Motor neuron (in vitro differentiated cells): ENCODE data around the gene PLEKHJ1. TPM values are rescaled to one million over a fixed set of nuclear protein-coding genes. Genes with fewer than 3 reads are reported as not detected.

ENCODE experiments used
- ATAC-seq, 8 experiments: fragments of 200-7000 bp; cut with Tn5 transposase; replicated peaks in 6 of 8; 2 replicates each; pipeline ENCODE4 v1.8.0; 2021; ENCODE audit warnings: mild to moderate bottlenecking in 8 of 8, moderate library complexity in 8 of 8
- H3K27ac ChIP-seq, 2 donors: fragments of 250-450 bp; sonication (Bioruptor Pico); 2 replicates each; pipeline ENCODE4 v1.9.0; 2021; ENCODE audit warnings: antibody characterized with exemption in 2 of 2, mild to moderate bottlenecking in 2 of 2, moderate library complexity in 1 of 2
- H3K4me1 ChIP-seq, 2 donors: fragments of 250-450 bp; sonication (Bioruptor Pico); replicated peaks in 1 of 2; 2 replicates each; pipeline ENCODE4 v1.6.1; 2021; ENCODE audit warnings: antibody characterized with exemption in 2 of 2, mild to moderate bottlenecking in 2 of 2, moderate library complexity in 1 of 2
- H3K4me3 ChIP-seq, 5 donors: fragments of 250-450 bp; sonication (Bioruptor Pico); 2 replicates each; pipeline ENCODE4 v1.9.0; 2021; ENCODE audit warnings: antibody characterized with exemption in 5 of 5, mild to moderate bottlenecking in 5 of 5, moderate library complexity in 4 of 5
- WGBS, 10 experiments: fragments of 450-650 bp; shearing (Covaris generic); methylation state at CpG; one replicate each; pipeline ENCODE4 v1.0.0; 2022; 5-methylcytosine and 5-hydroxymethylcytosine counted together
- in situ Hi-C, 9 experiments: fragments of 400-800 bp; cut with MboI; loops; one replicate each; pipeline ENCODE4 v1.15.0; 2021; ENCODE audit warnings: low sequenced_read_pairs in 9 of 9, low pct_unique_long_range_greater_than_20kb in 2 of 9; ENCODE audit not compliant: unreplicated experiment in 9 of 9
- total RNA-seq, 8 experiments: library from RNA; unstranded; fragments of 300-600 nt; gene quantifications; 2 replicates each; pipeline versions ENCODE4 v1.2.3 to v1.2.4, GENCODE V29; 2022

PLEKHJ1 gene
- total RNA-seq, 8 experiments from 2014 or later = 45.2 to 86.4 (median 52.2) TPM

DNA sequence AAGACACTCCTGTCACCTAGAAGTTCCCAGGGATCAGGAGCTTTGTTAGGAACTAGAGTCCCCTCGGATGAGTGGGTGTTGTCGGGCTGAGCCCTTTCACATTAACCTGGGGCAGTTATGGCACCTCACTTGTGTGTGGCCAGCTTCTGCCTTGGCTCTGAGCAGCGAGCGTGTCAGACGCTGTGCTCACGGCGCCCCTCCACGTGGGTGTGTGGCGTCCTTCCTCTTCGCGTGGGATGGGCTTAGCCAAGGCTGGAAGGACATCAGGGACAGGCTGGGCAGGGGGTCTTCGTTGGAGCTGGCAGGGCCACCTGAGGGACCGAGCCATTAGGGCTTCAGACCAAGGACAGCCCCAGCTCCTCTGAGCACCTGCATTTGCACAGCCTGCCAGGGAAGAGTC, 49.0 kb downstream of the PLEKHJ1 start:
- Histone ChIP-seq H3K4me1 (no peaks in the 10 kb centered on the region), H3K27ac (no peak overlapping the region), H3K4me3 (no peak overlapping the region)
- WGBS, 10 experiments = 71 to 100% (median 96%) methylated on average over 2 to 8 of the region's 13 CpGs; no CpG with 5 or more reads in 5 of the 10 experiments
- in situ Hi-C loops = no loop called here
- ATAC-seq = no peak

DNA sequence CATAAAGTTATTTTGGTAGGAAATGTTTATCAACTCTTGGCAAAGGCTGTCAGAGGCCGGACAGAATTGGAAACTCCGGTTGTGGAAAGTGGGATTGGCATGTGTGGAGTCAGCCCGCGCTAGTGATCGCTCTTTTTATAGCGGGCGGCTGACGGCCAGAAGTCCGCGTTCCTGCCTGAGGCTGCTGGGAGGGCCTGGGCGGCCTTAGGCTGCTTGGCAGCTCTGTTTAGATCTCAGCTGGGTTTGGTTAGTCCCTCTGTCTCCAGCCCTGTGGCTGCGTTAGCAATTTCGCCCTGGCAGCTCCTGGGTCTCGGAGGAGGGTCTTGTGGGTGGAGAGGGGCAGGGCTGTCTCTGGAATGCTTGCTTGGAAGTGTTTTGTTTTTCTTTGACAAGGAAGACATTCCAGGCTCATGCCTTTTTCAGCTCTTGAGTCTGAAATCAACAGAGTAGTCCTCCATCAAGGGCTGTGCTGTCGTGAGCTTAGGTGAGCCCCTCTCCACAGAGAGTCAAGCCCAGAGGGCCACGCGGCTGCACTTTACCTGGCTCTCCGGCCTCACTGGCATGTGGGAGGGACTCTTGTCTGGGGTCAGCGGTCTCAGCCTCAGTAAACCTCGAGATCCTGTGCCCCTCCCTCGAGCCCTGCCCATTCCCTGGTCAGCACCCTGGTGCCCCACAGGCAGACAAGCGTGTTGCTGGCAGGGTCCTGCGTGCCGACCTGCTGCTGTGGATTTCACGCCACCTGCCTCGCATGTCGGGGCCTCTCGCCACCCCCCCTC, 49.9 kb downstream of the PLEKHJ1 start:
- H3K27ac ChIP-seq = no peak overlapping the region
- WGBS, 10 experiments = 24 to 100% (median 85%) methylated on average over 1 to 15 of the region's 28 CpGs; no CpG with 5 or more reads in 2 of the 10 experiments
- no peak overlapping the region for H3K4me3 ChIP-seq
- H3K4me1 ChIP-seq = no peaks in the 10 kb centered on the region
- in situ Hi-C loops = no loop called here
- peak in 5 of 8 experiments; percentile 10 to 96 (median 91) for ATAC-seq

DNA sequence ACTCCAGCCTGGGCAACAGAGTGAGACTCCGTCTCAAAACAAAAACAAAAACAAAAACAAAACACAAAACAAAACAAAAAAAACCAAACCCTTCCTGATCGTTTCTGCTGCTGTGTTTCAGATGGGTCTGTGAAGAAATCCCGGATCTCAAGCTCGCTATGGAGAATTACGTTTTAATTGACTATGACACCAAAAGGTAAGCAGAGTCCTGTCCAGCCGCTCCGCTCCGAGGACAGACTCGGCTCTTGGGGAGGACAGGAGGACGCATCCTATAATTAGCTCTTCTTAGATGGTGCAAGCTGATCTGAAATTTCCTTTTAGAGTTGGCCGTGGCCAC, 50.4 kb downstream of the PLEKHJ1 start:
- no peaks in the 10 kb centered on the region for H3K4me1 ChIP-seq
- no peak overlapping the region for H3K4me3 ChIP-seq
- no peak overlapping the region for H3K27ac ChIP-seq
- 13 to 100% (median 88%) methylated on average over 2 to 11 of the region's 11 CpGs; no CpG with 5 or more reads in 2 of the 10 experiments for WGBS, 10 experiments
- ATAC-seq = no peak
- in situ Hi-C loops = no loop called here

DNA sequence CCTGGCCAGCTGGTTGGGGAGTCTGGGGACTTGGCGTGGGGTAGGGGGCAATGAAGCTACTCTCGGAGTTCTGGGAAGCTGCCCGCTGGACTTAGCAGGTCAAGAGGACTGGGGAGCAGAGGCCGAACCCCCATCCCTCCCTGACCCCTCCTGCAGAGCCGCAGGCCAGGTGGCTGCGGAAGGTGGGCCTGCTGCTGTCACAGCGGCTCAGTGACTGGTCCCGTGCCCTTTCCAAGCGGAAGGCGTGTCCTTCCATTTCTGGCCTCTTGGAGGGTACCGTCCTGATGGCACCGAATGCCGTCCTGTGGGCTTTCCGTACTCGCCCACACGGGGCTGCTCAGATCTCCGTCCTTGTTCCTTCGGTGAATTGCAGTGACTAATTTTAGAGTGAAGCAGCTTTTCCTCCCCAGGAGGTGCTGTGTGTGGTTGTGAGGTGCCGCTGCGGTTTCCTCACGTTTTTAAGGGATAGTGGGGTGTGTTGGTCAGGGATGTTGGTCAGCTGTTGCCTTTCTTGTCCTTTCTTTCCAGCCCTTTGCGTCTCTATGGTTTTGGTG, 51.6 kb downstream of the PLEKHJ1 start:
- ATAC-seq = no peak
- Histone ChIP-seq H3K4me1 (no peaks in the 10 kb centered on the region), H3K4me3 (no peak overlapping the region), H3K27ac (no peak overlapping the region)
- WGBS, 10 experiments = 94 to 98% methylated on average over 3 to 10 of the region's 22 CpGs; no CpG with 5 or more reads in 8 of the 10 experiments
- in situ Hi-C loops = no loop called here

Other genes with a start within 250 kb of the PLEKHJ1 start
- 10 to 100 TPM; 20.3 to 92.3 (median 57.2) TPM for gene BTBD2, start 220.6 kb downstream of the PLEKHJ1 start, total RNA-seq
- 10 to 100 TPM; 33.0 to 95.2 (median 50.9) TPM for gene MKNK2, start 185.1 kb downstream of the PLEKHJ1 start, total RNA-seq
- gene MOB3A, start 140.0 kb downstream of the PLEKHJ1 start, total RNA-seq = 10 to 100 TPM in 4 of 8 experiments, 1 to 10 TPM in 4; 7.2 to 16.3 (median 10.0) TPM
- 1 to 10 TPM; 1.6 to 4.5 (median 3.2) TPM for gene IZUMO4, start 139.4 kb downstream of the PLEKHJ1 start, total RNA-seq
- gene AP3D1, start 84.8 kb downstream of the PLEKHJ1 start, total RNA-seq = 100 to 1,000 TPM in 2 of 8 experiments, 10 to 100 TPM in 6; 59.6 to 122 (median 78.8) TPM
- gene DOT1L, start 72.4 kb downstream of the PLEKHJ1 start, total RNA-seq = 10 to 100 TPM in 5 of 8 experiments, 1 to 10 TPM in 3; 3.4 to 27.9 (median 13.7) TPM
- 10 to 100 TPM; 13.1 to 72.6 (median 49.9) TPM for gene SF3A2, start 495 bp upstream of the PLEKHJ1 start, total RNA-seq
- 1 to 10 TPM in 6 of 8 experiments, under 1 TPM in 2; 0.36 to 4.1 (median 2.0) TPM for gene AMH, start 13.0 kb upstream of the PLEKHJ1 start, total RNA-seq
- 1 to 10 TPM in 5 of 8 experiments, under 1 TPM in 3; 0.43 to 2.0 (median 1.1) TPM for gene JSRP1, start 20.1 kb upstream of the PLEKHJ1 start, total RNA-seq
- gene PEAK3, start 45.8 kb upstream of the PLEKHJ1 start, total RNA-seq = 1 to 10 TPM in 1 of 8 experiments, under 1 TPM in 7; 0.15 to 1.3 (median 0.52) TPM
- gene LINGO3, start 71.8 kb upstream of the PLEKHJ1 start, total RNA-seq = 1 to 10 TPM in 1 of 8 experiments, under 1 TPM in 4, not detected in 3; 0.27 to 1.4 (median 0.35) TPM
- 100 to 1,000 TPM; 143 to 444 (median 296) TPM for gene LSM7, start 92.3 kb upstream of the PLEKHJ1 start, total RNA-seq
- 10 to 100 TPM; 22.2 to 77.9 (median 36.5) TPM for gene SPPL2B, start 92.4 kb upstream of the PLEKHJ1 start, total RNA-seq
- gene TMPRSS9, start 123.9 kb upstream of the PLEKHJ1 start, total RNA-seq = 1 to 10 TPM in 3 of 8 experiments, under 1 TPM in 4, not detected in 1; 0.33 to 4.1 (median 0.56) TPM
- gene TIMM13, start 191.3 kb upstream of the PLEKHJ1 start, total RNA-seq = 100 to 1,000 TPM in 2 of 8 experiments, 10 to 100 TPM in 6; 51.8 to 145 (median 85.3) TPM
- 100 to 1,000 TPM in 2 of 8 experiments, 10 to 100 TPM in 6; 29.7 to 100 (median 36.7) TPM for gene LMNB2, start 220.6 kb upstream of the PLEKHJ1 start, total RNA-seq
- 10 to 100 TPM in 7 of 8 experiments, 1 to 10 TPM in 1; 9.4 to 80.4 (median 20.8) TPM for gene GADD45B, start 239.8 kb upstream of the PLEKHJ1 start, total RNA-seq